Stimulated activated CD8-positive, alpha-beta memory T cell treated with anti-CD3 and anti-CD28 coated beads, Interleukin-2, amount 100 ng/mL, for 48 hours (primary cell): ENCODE data around the gene MAN2A2.

Source experiments
- DNase-seq, 2 donors: peaks; one replicate each; pipeline ENCODE4 v3.0.0-alpha.2; 2020; ENCODE audit warnings: low read depth in 2 of 2

MAN2A2 gene

DNA sequence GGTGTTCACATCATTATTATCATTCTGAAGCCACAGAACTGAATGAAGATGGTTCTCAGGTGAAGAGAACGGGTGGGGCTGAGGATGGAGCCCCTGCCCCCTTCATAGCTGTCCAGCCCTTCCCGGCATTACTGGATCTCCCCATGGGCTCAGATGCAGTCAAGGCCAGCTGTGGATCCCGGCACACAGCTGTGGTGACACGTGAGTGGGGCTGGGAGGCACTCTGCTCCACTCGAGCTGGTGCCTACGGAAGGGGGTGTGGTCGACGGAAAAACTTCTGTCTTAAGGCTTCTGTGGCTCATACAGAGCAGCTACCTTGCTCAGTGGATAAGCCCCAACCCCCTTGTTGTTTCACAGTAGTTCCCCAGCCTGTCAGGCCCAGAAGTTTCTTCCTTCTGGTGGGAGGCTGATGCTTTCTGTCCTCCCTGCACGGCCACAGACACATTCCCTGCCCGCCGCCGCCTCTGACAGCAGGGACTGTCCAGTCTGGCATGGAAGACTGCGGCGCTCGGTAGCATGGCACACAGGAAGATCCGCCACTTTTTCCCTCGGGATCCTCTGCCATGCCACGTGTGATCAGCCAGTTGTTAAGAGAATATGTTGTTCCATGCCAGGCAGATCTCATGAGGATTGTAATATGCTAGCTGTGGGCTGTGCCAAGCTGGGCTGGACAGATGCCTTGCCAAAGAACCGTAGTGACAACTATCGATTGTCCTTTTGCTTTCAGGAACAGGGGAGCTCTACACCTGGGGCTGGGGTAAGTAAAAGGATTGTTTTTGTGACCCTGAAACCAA is 57.4 kb downstream of the MAN2A2 start:
- DNase-seq: no peak

DNA sequence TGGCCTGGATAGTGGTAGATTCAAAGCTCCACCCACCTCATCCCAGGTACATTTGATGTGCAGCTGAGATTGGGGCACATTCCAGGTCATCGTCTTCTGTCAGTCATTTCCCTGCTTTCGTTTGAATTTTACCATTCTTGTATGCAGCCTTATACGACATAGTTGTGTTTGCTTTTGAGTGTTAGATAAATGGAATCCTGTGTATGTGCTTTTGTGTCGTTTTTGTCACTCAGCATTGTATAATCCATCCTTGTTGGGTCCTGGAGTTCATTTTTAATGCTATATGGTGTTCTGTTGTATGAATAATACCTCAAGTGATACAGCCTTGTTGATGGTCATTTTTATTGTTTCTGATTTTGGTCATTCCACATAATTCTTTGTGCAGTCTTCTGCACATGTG is 58.9 kb downstream of the MAN2A2 start:
- no peak for DNase-seq

DNA sequence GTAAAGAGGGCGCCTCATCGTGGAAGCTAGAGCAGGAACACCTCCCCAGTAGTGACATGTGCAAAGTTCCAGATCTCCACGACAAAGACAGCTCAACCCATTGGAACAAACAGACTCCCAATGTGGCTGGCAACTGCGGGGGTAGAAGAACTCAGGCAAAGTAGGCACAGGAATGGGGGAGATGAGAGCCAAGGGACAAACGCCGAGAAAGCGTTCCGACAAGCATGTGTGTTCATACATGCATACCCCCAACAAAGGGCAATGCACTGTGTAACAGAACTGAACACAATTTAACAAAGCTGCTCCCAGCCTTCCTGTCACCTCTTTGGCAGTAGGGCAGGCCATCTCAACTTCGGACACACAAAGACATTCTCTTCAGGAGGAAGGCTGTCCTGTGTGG is 63.2 kb downstream of the MAN2A2 start:
- DNase-seq: no peak

DNA sequence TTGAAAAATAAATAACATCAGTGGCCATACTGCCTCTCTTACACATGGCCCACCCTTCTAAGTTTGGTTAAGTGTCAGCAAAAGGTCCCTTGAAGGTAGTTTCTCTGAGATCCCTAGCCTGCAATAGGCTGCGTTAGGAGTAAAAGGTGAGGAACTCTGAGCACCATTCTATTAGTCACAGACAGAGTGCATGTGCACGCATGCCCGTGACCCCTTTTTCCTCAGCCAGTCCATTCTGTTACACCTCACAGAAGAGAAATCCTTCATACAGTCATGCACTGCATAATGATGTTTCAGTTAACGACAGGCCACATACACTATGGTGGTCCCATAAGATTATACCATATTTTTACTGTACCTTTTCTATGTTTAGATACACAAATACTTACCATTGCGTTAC is 64.1 kb downstream of the MAN2A2 start:
- DNase-seq: no peak

DNA sequence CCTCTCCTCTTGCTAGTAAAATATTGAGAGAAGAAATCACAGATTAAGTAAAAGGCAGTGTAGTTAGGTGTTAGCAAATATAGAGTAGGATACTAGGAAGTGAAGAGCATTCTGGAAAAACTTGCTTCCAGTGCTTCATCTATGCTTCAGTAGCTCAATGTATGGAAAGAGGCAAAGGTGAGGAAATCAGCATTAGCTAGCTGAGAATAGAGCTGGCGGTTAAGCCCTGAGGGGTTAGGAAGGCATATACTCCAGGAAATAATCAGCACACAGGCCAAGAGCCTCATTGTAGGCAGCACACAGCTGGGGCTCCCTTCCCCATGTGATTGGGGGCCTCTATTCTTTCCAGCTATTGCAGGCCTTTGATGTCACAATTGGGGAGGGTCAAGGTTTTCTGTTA is 65.3 kb downstream of the MAN2A2 start:
- no peak for DNase-seq

DNA sequence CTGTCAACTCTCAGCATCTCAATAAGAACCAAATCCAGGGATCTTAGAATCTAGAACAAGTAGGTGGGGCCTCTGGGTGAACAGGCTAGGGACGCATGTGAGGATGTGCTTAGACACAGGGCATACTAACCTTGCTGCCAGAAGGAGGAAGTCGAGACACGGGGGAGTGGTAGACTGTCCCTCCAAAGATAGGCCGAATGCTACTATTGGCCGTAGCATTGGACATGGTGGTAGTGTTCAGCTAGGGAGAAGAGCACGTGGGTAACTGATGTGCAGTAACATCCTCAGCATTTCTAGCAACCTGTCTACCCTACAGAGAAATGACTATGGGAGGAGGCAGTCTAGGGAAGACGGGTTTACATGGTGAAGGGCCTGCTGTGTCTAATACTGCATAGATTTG is 67.2 kb downstream of the MAN2A2 start:
- no peak for DNase-seq

DNA sequence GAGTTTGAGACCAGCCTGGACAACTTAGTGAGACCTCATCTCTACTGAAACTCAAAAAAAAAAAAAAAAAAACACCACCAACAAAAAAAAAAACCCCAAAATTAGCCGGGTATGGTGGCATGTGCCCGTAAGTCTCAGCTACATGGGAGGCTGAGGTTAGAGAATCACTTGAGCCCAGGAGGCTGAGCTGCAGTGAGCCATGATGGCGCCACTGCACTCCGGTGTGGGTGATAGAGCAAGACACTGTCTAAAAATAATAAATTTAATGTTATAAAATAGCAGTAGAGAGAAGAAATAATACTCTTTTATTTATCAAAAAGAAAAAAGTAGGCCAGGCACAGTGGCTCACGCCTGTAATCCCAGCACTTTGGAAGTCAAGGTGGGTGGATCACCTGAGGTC is 69.0 kb downstream of the MAN2A2 start:
- no peak for DNase-seq
